ENCODE measurements around the gene ARL15. TPM values are rescaled to one million over a fixed set of nuclear protein-coding genes. Genes with fewer than 3 reads are reported as not detected.

ARL15 gene
- total and polyA plus RNA-seq, 2 experiments from 2014 or later: 7.8 to 9.9 TPM

- Histone ChIP-seq H3K4me1 (ENCODE audit: insufficient read depth) (peaks cover 11% of the 10 kb centered on the region), H3K4me3 (no peak overlapping the region), H4K20me1 (ENCODE audit: insufficient read depth) (no peaks in the 10 kb centered on the region), H3K9me3 (ENCODE audit: low read depth) (no peaks in the 10 kb centered on the region), H3F3A (ENCODE audit: insufficient read depth) (no peaks in the 10 kb centered on the region), H3K4me2 (ENCODE audit: unreplicated experiment) (no peak overlapping the region), H3K27ac (no peak overlapping the region), H3K9ac (no peak overlapping the region), H3K79me2 (ENCODE audit: insufficient read depth) (no peaks in the 10 kb centered on the region), H3K27me3 (replicated peaks; ENCODE audit: insufficient read depth) (no peaks in the 10 kb centered on the region), H3K36me3 (ENCODE audit: low read depth) (no peaks in the 10 kb centered on the region), H3K9me2 (ENCODE audit: insufficient read depth) (no peaks in the 10 kb centered on the region), H2AFZ (no peak overlapping the region)
- no peak for DNase-seq
- WGBS, 2 experiments (ENCODE audit: low coverage in 1 of 2, low lambda C conversion rate in 2 of 2, missing lambda C conversion rate in 2 of 2): 92 to 94% methylated on average over 3 of the region's 3 CpGs
- in situ Hi-C loops (cut with MboI): no loop called here
- no peak for TF ChIP-seq EZH2 (IDR thresholded peaks at IDR 0.05; ENCODE audit: insufficient read depth, poor library complexity, severe bottlenecking)
- no peak for TF ChIP-seq EZH2phosphoT487 (IDR thresholded peaks at IDR 0.05; ENCODE audit: insufficient read depth, low read depth)
Observed at GRCh38 chr5:54146390-54146789, 164.0 kb downstream of the ARL15 start.

DNA sequence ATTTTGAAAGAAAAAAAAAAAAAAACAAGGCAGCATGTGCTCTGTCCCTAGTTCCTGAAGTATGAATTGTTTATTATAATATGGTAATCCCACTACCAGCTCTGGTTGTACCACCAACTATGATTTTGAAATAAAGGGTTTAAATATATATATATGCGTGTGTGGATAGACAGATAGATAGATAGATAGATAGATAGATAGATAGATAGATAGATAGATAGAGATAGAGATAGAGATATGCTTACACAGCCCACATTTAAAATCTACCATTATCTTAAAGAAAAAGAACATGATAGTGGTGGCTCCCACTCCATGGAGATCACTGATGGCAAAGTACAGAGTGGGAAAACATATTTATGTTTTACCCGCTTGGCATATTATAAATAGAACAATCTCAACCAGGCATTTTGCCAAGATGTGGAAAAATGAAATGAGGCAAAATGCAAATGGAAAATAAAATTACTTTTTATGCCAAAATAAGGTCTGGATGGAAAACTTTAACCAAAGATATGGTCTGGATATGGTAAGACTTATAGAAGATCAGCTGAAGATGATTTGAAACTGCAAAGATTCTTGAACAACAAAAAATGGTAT lies 170.0 kb downstream of the ARL15 start:
- in situ Hi-C loops (cut with MboI): no loop called here
- Histone ChIP-seq H3K9me2 (ENCODE audit: insufficient read depth) (no peaks in the 10 kb centered on the region), H4K20me1 (ENCODE audit: insufficient read depth) (no peaks in the 10 kb centered on the region), H3K79me2 (ENCODE audit: insufficient read depth) (no peaks in the 10 kb centered on the region), H3K27me3 (replicated peaks; ENCODE audit: insufficient read depth) (no peaks in the 10 kb centered on the region), H3K9ac (no peak overlapping the region), H3K4me1 (ENCODE audit: insufficient read depth) (no peaks in the 10 kb centered on the region), H3K27ac (no peak overlapping the region), H3F3A (ENCODE audit: insufficient read depth) (no peaks in the 10 kb centered on the region), H3K36me3 (ENCODE audit: low read depth) (no peaks in the 10 kb centered on the region), H2AFZ (no peak overlapping the region), H3K4me2 (ENCODE audit: unreplicated experiment) (no peak overlapping the region), H3K4me3 (no peak overlapping the region), H3K9me3 (ENCODE audit: low read depth) (no peaks in the 10 kb centered on the region)
- no peak for DNase-seq
- TF ChIP-seq EZH2phosphoT487 (IDR thresholded peaks at IDR 0.05; ENCODE audit: insufficient read depth, low read depth): no peak
- no peak for TF ChIP-seq EZH2 (IDR thresholded peaks at IDR 0.05; ENCODE audit: insufficient read depth, poor library complexity, severe bottlenecking)
- 92 to 98% methylated on average over 2 of the region's 2 CpGs for WGBS, 2 experiments (ENCODE audit: low coverage in 1 of 2, low lambda C conversion rate in 2 of 2, missing lambda C conversion rate in 2 of 2)

DNA sequence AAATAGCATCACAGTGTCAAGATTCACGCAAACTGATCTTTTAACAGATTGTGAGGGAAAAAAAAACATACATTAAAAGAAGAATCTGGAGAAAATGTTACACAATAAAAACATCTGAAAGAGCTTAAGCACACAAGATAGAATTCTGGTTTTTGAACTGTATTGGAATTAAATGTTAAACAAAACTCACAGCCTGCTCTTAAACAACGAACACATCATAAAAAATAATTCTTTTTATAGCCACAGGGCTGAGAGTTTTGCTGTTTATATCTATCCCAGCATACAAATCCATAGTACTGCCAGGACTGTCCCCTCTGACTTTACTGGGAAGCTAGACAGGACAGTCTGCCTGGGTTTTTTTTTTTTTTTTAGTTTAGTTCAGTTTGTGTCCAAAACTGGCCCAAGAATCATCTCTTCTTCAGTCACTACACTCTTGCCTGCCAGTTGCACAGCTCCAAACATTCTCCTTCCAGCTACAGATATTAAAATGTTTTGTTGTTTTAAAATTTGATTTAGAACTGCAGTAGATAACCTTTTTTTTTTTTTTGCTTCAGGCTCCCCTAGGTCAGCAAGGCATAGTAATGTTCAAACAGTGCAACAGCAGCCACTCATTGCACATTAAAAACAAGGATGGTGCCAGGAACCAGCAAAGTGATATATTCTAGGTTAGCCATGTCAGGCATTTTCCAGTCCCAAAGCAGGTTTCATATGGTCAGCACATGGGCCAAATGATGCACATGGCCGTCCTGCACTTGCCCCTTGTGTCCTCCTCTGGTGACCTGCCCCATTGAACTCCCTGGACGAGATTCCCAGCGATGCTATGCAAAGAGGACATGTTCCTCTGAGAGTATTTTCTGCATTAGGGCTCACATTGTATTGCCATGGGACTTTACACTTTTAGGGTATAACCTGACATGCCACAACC lies 173.6 kb downstream of the ARL15 start:
- no peak for TF ChIP-seq EZH2phosphoT487 (IDR thresholded peaks at IDR 0.05; ENCODE audit: insufficient read depth, low read depth)
- no peak for TF ChIP-seq EZH2 (IDR thresholded peaks at IDR 0.05; ENCODE audit: insufficient read depth, poor library complexity, severe bottlenecking)
- no peaks in the 10 kb centered on the region for H3K27me3 ChIP-seq (replicated peaks; ENCODE audit: insufficient read depth)
- H3K27ac ChIP-seq: no peak overlapping the region
- H3K4me1 ChIP-seq (ENCODE audit: insufficient read depth): peaks cover 5% of the 10 kb centered on the region; the same call in 1 of the 2 replicates
- no peaks in the 10 kb centered on the region for H4K20me1 ChIP-seq (ENCODE audit: insufficient read depth)
- WGBS, 2 experiments (ENCODE audit: low coverage in 1 of 2, low lambda C conversion rate in 2 of 2, missing lambda C conversion rate in 2 of 2): 59% methylated on average over 5 of the region's 5 CpGs
- no peak for DNase-seq
- no peaks in the 10 kb centered on the region for H3K9me3 ChIP-seq (ENCODE audit: low read depth)
- H3K79me2 ChIP-seq (ENCODE audit: insufficient read depth): no peaks in the 10 kb centered on the region
- H3K4me2 ChIP-seq (ENCODE audit: unreplicated experiment): no peak overlapping the region
- in situ Hi-C loops (cut with MboI): no loop called here
- H3K36me3 ChIP-seq (ENCODE audit: low read depth): no peaks in the 10 kb centered on the region
- H3K4me3 ChIP-seq: no peak overlapping the region
- no peak overlapping the region for H3K9ac ChIP-seq
- no peak overlapping the region for H2AFZ ChIP-seq
- no peaks in the 10 kb centered on the region for H3F3A ChIP-seq (ENCODE audit: insufficient read depth)
- H3K9me2 ChIP-seq (ENCODE audit: insufficient read depth): no peaks in the 10 kb centered on the region

- Histone ChIP-seq H3K9me2 (ENCODE audit: insufficient read depth) (no peaks in the 10 kb centered on the region), H3F3A (ENCODE audit: insufficient read depth) (no peaks in the 10 kb centered on the region), H3K36me3 (ENCODE audit: low read depth) (no peaks in the 10 kb centered on the region), H3K9ac (no peak overlapping the region), H3K4me2 (ENCODE audit: unreplicated experiment) (no peak overlapping the region), H3K9me3 (ENCODE audit: low read depth) (no peaks in the 10 kb centered on the region), H3K4me1 (ENCODE audit: insufficient read depth) (peaks cover 5% of the 10 kb centered on the region; the same call in 1 of the 2 replicates), H3K27me3 (replicated peaks; ENCODE audit: insufficient read depth) (no peaks in the 10 kb centered on the region), H2AFZ (no peak overlapping the region), H4K20me1 (ENCODE audit: insufficient read depth) (no peaks in the 10 kb centered on the region), H3K27ac (no peak overlapping the region), H3K4me3 (no peak overlapping the region), H3K79me2 (ENCODE audit: insufficient read depth) (no peaks in the 10 kb centered on the region)
- DNase-seq: peak; percentile 16
- in situ Hi-C loops (cut with MboI): no loop called here
- 31 to 38% methylated on average over 2 of the region's 2 CpGs for WGBS, 2 experiments (ENCODE audit: low coverage in 1 of 2, low lambda C conversion rate in 2 of 2, missing lambda C conversion rate in 2 of 2)
- TF ChIP-seq EZH2phosphoT487 (IDR thresholded peaks at IDR 0.05; ENCODE audit: insufficient read depth, low read depth) (no peak), EZH2 (IDR thresholded peaks at IDR 0.05; ENCODE audit: insufficient read depth, poor library complexity, severe bottlenecking) (no peak)
Observed at GRCh38 chr5:54135042-54135441, 175.3 kb downstream of the ARL15 start.
